HFFc6 (cell line): ENCODE data around the gene NPFFR1. TPM values are rescaled to one million over a fixed set of nuclear protein-coding genes. Genes with fewer than 3 reads are reported as not detected.

Experiments used
- DNase-seq: peaks from one replicate; pipeline ENCODE4 v3.0.0-alpha.2; 2018
- H3K27ac Mint-ChIP-seq: 2 replicates; pipeline ENCODE4 v1.8.0; 2020; ENCODE audit warnings: mild to moderate bottlenecking, mixed read lengths
- H3K27me3 Mint-ChIP-seq: 2 replicates; pipeline ENCODE4 v1.8.0; 2021; ENCODE audit warnings: mild to moderate bottlenecking, moderate library complexity, mixed read lengths; ENCODE audit not compliant: insufficient read depth
- H3K36me3 Mint-ChIP-seq: 2 replicates; pipeline ENCODE4 v1.8.0; 2021; ENCODE audit warnings: low read depth, mixed read lengths
- H3K4me1 Mint-ChIP-seq: 2 replicates; pipeline ENCODE4 v1.8.0; 2020; ENCODE audit warnings: low read depth, mixed read lengths
- H3K4me3 Mint-ChIP-seq: 2 replicates; pipeline ENCODE4 v1.8.0; 2020; ENCODE audit warnings: mild to moderate bottlenecking, moderate library complexity, mixed read lengths
- H3K9me3 Mint-ChIP-seq: 2 replicates; pipeline ENCODE4 v1.8.0; 2020; ENCODE audit warnings: mild to moderate bottlenecking, mixed read lengths
- CTCF ChIP-seq: fragments of 200-600 bp; sonication (generic); IDR thresholded peaks from 2 replicates; pipeline ENCODE4 v1.5.0; 2021; ENCODE audit warnings: antibody characterized with exemption, mild to moderate bottlenecking
- total RNA-seq, 6 experiments: library from RNA; stranded (reverse); fragmentation: NEBNext Ultra II Directional; extraction: Animal tissue kit (Norgen Biotek cat#: 25700); gene quantifications; 2 replicates in 1 of 6; 3 replicates in 5 of 6; pipeline ENCODE4 v1.2.3, GENCODE V29; 2021

The NPFFR1 gene
- total RNA-seq, 6 experiments from 2014 or later = not detected

GRCh38 chr10:70320751-70321150 is 36.9 kb upstream of the NPFFR1 start:
- Mint-ChIP-seq H3K27me3 (peaks cover 25% of the 10 kb centered on the region), H3K4me3 (no peak overlapping the region), H3K36me3 (no peaks in the 10 kb centered on the region), H3K4me1 (no peaks in the 10 kb centered on the region), H3K9me3 (no peaks in the 10 kb centered on the region), H3K27ac (no peak overlapping the region)
- DNase-seq = no peak
- no peak for TF ChIP-seq CTCF

- no peak for TF ChIP-seq CTCF
- no peak for DNase-seq
- no peaks in the 10 kb centered on the region for H3K36me3 Mint-ChIP-seq
These were observed 36.0 kb upstream of the NPFFR1 start for GRCh38 chr10:70319824-70320223.

GRCh38 chr10:70319183-70319582 is 35.4 kb upstream of the NPFFR1 start:
- Mint-ChIP-seq H3K9me3 (no peaks in the 10 kb centered on the region), H3K27me3 (peaks cover 32% of the 10 kb centered on the region), H3K4me1 (no peaks in the 10 kb centered on the region), H3K27ac (no peak overlapping the region), H3K4me3 (no peak overlapping the region), H3K36me3 (no peaks in the 10 kb centered on the region)
- TF ChIP-seq CTCF = no peak
- no peak for DNase-seq

More at GRCh38 chr10:70319824-70320223, 36.0 kb upstream of the NPFFR1 start:
- Mint-ChIP-seq H3K9me3 (no peaks in the 10 kb centered on the region), H3K4me1 (no peaks in the 10 kb centered on the region), H3K27me3 (peaks cover 25% of the 10 kb centered on the region), H3K4me3 (no peak overlapping the region), H3K27ac (no peak overlapping the region)

- Mint-ChIP-seq H3K27me3 (peaks cover 29% of the 10 kb centered on the region), H3K4me3 (no peak overlapping the region), H3K36me3 (no peaks in the 10 kb centered on the region), H3K27ac (no peak overlapping the region), H3K4me1 (peaks cover 4% of the 10 kb centered on the region), H3K9me3 (no peaks in the 10 kb centered on the region)
- no peak for DNase-seq
- TF ChIP-seq CTCF = no peak
These were observed 34.1 kb upstream of the NPFFR1 start for GRCh38 chr10:70317943-70318318.

GRCh38 chr10:70317272-70317942 is 33.6 kb upstream of the NPFFR1 start:
- peaks cover 27% of the 10 kb centered on the region for H3K27me3 Mint-ChIP-seq
- DNase-seq = no peak
- no peaks in the 10 kb centered on the region for H3K36me3 Mint-ChIP-seq
- no peak overlapping the region for H3K27ac Mint-ChIP-seq
- H3K9me3 Mint-ChIP-seq = no peaks in the 10 kb centered on the region
- H3K4me1 Mint-ChIP-seq = peaks cover 8% of the 10 kb centered on the region
- no peak overlapping the region for H3K4me3 Mint-ChIP-seq
- TF ChIP-seq CTCF = no peak
